Thyroid gland (tissue), 4 donors: Measurements from ENCODE around the gene EXPH5.

Experiments used
- CTCF ChIP-seq, 6 experiments: fragments of 200-600 bp in 3 of 6; fragments of 450-650 bp in 3 of 6; sonication (generic) in 3 of 6; IDR thresholded peaks; one replicate each; pipeline ENCODE4 v1.5.1; 2016 to 2019; ENCODE audit warnings: antibody characterized with exemption in 6 of 6, mild to moderate bottlenecking in 2 of 6, inconsistent platforms in 1 of 6, moderate library complexity in 1 of 6
- POLR2A ChIP-seq, 2 donors: fragments of 450-650 bp; IDR thresholded peaks; one replicate each; pipeline ENCODE4 v1.6.1; 2017; ENCODE audit warnings: antibody characterized with exemption in 2 of 2, mild to moderate bottlenecking in 2 of 2, moderate library complexity in 1 of 2

- TF ChIP-seq CTCF (IDR thresholded peaks at IDR 0.05) (no peak), POLR2A (IDR thresholded peaks at IDR 0.05) (no peak)
Measured at GRCh38 chr11:108562746-108563581, 30.6 kb downstream of the EXPH5 start.
